Trophoblast cell (in vitro differentiated cells and primary cell): ENCODE data around the gene ILK.

ENCODE experiments used
- DNase-seq, 2 donors: peaks; one replicate each; pipeline ENCODE4 v3.0.0-alpha.2; 2016
- H2AFZ ChIP-seq: 2 replicates; pipeline ENCODE4 v1.6.1; 2013; ENCODE audit warnings: low read length, moderate library complexity, mild to moderate bottlenecking; ENCODE audit not compliant: insufficient read depth, poor library complexity
- H2AK5ac ChIP-seq: 2 replicates; pipeline ENCODE4 v1.6.1; 2013; ENCODE audit warnings: mild to moderate bottlenecking, low read length
- H2BK120ac ChIP-seq: 2 replicates; pipeline ENCODE4 v1.6.1; 2013; ENCODE audit warnings: low read length, mild to moderate bottlenecking, moderate library complexity; ENCODE audit not compliant: insufficient read depth, poor library complexity
- H2BK12ac ChIP-seq: 2 replicates; pipeline ENCODE4 v1.6.1; 2013; ENCODE audit warnings: mild to moderate bottlenecking, low read length, moderate library complexity
- H2BK5ac ChIP-seq: 2 replicates; pipeline ENCODE4 v1.6.1; 2013; ENCODE audit warnings: low read length, low read depth, moderate library complexity, mild to moderate bottlenecking; ENCODE audit not compliant: poor library complexity
- H3K14ac ChIP-seq: 2 replicates; pipeline ENCODE4 v1.6.1; 2013; ENCODE audit warnings: mild to moderate bottlenecking, low read length
- H3K18ac ChIP-seq: 2 replicates; pipeline ENCODE4 v1.6.1; 2013; ENCODE audit warnings: mild to moderate bottlenecking, low read length
- H3K23ac ChIP-seq: 2 replicates; pipeline ENCODE4 v1.6.1; 2013; ENCODE audit warnings: low read length
- H3K27ac ChIP-seq: 2 replicates; pipeline ENCODE4 v1.5.1; 2013; ENCODE audit warnings: low read depth, mild to moderate bottlenecking, inconsistent platforms, low read length, moderate library complexity
- H3K27me3 ChIP-seq: 2 replicates; pipeline ENCODE4 v1.6.1; 2013; ENCODE audit warnings: inconsistent platforms, mild to moderate bottlenecking, low read length, moderate library complexity; ENCODE audit not compliant: insufficient read depth
- H3K36me3 ChIP-seq, 2 experiments: 1 replicate in 1 of 2; 2 replicates in 1 of 2; pipeline ENCODE4 v1.6.1; 2013; ENCODE audit warnings: low read length in 2 of 2, mild to moderate bottlenecking in 2 of 2, moderate library complexity in 1 of 2; ENCODE audit not compliant: insufficient read depth in 2 of 2, control insufficient read depth in 1 of 2
- H3K4ac ChIP-seq: 2 replicates; pipeline ENCODE4 v1.6.1; 2013; ENCODE audit warnings: low read depth, mild to moderate bottlenecking, low read length, moderate library complexity
- H3K4me1 ChIP-seq, 2 experiments: 1 replicate in 1 of 2; 2 replicates in 1 of 2; pipeline ENCODE4 v1.6.1; 2013; ENCODE audit warnings: low read length in 2 of 2, mild to moderate bottlenecking in 2 of 2, moderate library complexity in 1 of 2; ENCODE audit not compliant: insufficient read depth in 2 of 2, control insufficient read depth in 1 of 2
- H3K4me2 ChIP-seq: 2 replicates; pipeline ENCODE4 v1.6.1; 2013; ENCODE audit warnings: inconsistent platforms, mild to moderate bottlenecking, low read length, moderate library complexity
- H3K4me3 ChIP-seq: 2 replicates; pipeline ENCODE4 v1.5.1; 2013; ENCODE audit warnings: mild to moderate bottlenecking, low read depth, low read length, inconsistent platforms
- H3K79me1 ChIP-seq: one replicate; pipeline ENCODE4 v1.6.1; 2013; ENCODE audit warnings: low read length
- H3K79me2 ChIP-seq: 2 replicates; pipeline ENCODE4 v1.6.1; 2013; ENCODE audit warnings: low read length, mild to moderate bottlenecking; ENCODE audit not compliant: control insufficient read depth, insufficient read depth, poor library complexity
- H3K9ac ChIP-seq: 2 replicates; pipeline ENCODE4 v1.6.1; 2013; ENCODE audit warnings: mild to moderate bottlenecking, low read length
- H3K9me3 ChIP-seq: 2 replicates; pipeline ENCODE4 v1.6.1; 2013; ENCODE audit warnings: low read depth, mild to moderate bottlenecking, control low read depth, inconsistent platforms, low read length; ENCODE audit not compliant: insufficient read depth
- H4K12ac ChIP-seq: 2 replicates; pipeline ENCODE4 v1.6.1; 2013; ENCODE audit warnings: low read depth, mild to moderate bottlenecking, low read length, moderate library complexity
- H4K8ac ChIP-seq: 2 replicates; pipeline ENCODE4 v1.6.1; 2013; ENCODE audit warnings: low read depth, mild to moderate bottlenecking, low read length, moderate library complexity
- H4K91ac ChIP-seq: one replicate; pipeline ENCODE4 v1.6.1; 2013; ENCODE audit warnings: low read depth, mild to moderate bottlenecking, low read length, moderate library complexity
- WGBS: extraction: QIAGEN DNeasy Blood & Tissue Kit; methylation state at CpG from one replicate; pipeline ENCODE4 v1.1.7; 2013; ENCODE audit warnings: missing lambda C conversion rate; ENCODE audit not compliant: insufficient read length, insufficient coverage; ENCODE audit errors: extremely low coverage; 5-methylcytosine and 5-hydroxymethylcytosine counted together

The ILK gene

DNA sequence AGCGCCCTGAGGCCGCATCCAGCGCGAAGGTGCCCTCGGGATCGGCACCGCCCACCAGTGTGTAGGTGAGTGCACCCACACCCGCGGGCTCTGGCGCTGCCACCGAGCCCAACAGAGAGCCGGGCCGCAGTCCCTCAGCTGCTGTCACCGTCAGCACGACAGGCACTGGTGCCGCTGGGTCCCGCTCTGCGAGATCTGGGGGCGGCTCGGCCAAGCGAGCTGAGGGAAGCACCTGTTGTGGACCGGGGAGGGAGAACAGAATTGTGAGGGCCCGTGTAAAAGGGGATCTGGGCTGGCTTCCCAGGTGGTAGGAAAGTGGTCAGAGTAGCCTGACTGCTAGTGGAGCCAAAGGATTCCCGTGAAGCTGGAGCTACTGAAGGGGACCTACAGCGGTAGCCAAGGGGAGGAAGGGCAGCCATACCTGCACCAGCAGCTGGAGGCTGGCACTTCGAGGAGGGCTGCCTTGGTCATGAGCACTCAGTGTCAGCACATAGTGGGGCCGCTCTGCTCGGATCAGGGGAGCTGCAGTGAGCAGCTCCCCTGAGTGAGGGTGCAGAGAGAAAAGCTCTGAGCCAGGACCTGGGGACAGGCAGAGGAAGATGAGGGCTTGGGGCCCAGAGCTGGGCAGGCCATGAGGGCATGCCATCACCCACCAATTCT lies 27.2 kb downstream of the ILK start:
- Histone ChIP-seq H3K4me2 (peak overlapping the region; percentile 73), H3K9ac (no peak overlapping the region), H3K4me3 (no peak overlapping the region), H3K79me2 (no peaks in the 10 kb centered on the region), H3K23ac (no peak overlapping the region), H2BK12ac (no peak overlapping the region), H2BK5ac (no peak overlapping the region), H3K14ac (no peak overlapping the region), H2BK120ac (no peak overlapping the region), H3K27ac (no peak overlapping the region), H2AK5ac (no peak overlapping the region), H4K12ac (no peak overlapping the region), H3K18ac (no peak overlapping the region), H3K79me1 (no peaks in the 10 kb centered on the region), H3K4me1 (peaks cover 6 to 16% of the 10 kb centered on the region in 2 experiments), H3K27me3 (peaks cover 29% of the 10 kb centered on the region), H3K9me3 (peaks cover 23% of the 10 kb centered on the region), H2AFZ (no peak overlapping the region), H4K8ac (no peak overlapping the region), H3K36me3 (peaks cover 2 to 3% of the 10 kb centered on the region in 2 experiments), H4K91ac (no peak overlapping the region), H3K4ac (no peak overlapping the region)
- no CpG with 5 or more reads among the region's 28 CpGs for WGBS
- DNase-seq, result no peak

DNA sequence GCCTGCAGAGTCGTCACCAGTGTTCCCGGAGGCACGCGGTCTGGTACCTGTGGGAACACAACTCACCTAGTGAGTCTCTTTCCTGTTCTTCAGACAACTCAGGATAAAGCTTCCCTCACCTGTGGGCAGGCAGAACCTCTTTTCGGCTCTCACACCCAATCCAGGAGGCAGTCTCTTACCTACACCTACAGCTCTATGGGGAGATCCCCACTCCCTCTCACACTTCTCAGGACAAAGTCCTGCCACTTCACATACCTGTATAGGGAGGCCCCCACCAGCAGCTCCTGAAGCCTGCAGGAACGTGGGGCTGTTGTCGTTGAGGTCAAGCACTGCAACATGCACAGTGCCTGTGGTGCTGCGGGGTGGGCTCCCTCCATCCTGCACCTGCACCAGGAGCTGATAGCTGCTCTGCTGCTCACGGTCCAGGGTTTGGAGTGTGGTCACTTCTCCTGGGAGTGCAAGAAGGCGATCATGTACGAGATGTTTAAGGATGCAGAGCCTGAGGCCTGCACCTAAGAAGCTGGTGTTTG lies 27.9 kb downstream of the ILK start:
- peaks cover 2 to 3% of the 10 kb centered on the region in 2 experiments for H3K36me3 ChIP-seq
- no peak overlapping the region for H3K4me2 ChIP-seq
- no CpG with 5 or more reads among the region's 11 CpGs for WGBS

DNA sequence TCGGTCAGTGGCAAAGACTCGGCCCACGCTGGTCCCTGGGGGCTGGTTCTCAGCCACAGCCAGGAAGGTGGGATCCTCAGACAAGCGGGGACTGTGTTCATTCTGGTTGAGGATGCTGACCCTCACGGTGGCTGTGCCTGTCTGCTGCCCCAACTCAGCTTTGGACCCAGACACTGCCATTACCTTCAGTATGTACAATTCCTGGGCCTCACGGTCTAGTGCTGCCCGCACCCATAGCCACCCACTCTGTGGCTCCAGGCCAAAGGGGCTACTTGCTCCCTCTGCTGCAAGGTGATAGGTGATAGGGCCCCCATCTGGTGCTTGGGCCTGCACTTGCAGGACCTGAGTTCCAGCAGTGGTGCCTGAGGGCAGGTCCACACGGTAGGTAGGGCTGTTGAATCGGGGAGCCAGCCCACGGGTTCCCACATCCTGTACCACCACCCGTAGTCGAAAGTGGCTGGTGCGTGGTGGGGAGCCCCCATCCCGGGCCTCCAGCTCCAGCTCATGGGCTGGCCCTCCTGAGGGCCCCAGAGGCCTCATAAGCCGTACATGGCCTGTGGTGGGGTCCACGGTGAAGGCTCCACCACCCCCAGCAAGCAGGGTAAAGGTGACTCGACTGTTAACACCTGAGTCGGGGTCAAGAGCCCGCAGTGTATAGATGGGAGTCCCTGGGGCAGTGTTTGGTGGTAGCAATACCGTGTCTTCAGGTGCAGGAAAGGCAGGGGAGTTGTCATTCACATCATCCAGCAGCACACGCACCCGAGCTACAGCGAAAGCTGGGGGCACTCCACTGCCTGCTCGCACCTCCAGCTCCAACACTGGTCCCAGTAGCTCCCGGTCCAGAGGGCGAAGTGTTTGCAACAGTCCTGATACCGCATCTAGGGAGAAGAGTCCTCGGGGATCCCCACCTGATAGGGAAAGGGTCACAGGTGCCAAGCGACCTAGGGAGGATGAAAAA lies 28.8 kb downstream of the ILK start:
- Histone ChIP-seq H3K4ac (no peak overlapping the region), H3K14ac (no peak overlapping the region), H4K12ac (no peak overlapping the region)

More for the DNA sequence above, 27.9 kb downstream of the ILK start:
- no peak for DNase-seq
- Histone ChIP-seq H3K27ac (no peak overlapping the region), H3K79me2 (no peaks in the 10 kb centered on the region), H3K9me3 (peaks cover 23% of the 10 kb centered on the region), H3K4me1 (peaks cover 6 to 16% of the 10 kb centered on the region in 2 experiments), H4K91ac (no peak overlapping the region), H2AFZ (no peak overlapping the region), H4K8ac (no peak overlapping the region), H3K27me3 (peaks cover 29% of the 10 kb centered on the region), H3K4ac (no peak overlapping the region), H3K79me1 (no peaks in the 10 kb centered on the region), H2BK12ac (no peak overlapping the region), H4K12ac (no peak overlapping the region), H3K4me3 (no peak overlapping the region), H2BK5ac (no peak overlapping the region), H3K23ac (no peak overlapping the region), H2AK5ac (no peak overlapping the region), H2BK120ac (no peak overlapping the region), H3K14ac (no peak overlapping the region), H3K18ac (no peak overlapping the region), H3K9ac (no peak overlapping the region)

More for the DNA sequence above, 28.8 kb downstream of the ILK start:
- Histone ChIP-seq H3K9me3 (peaks cover 18% of the 10 kb centered on the region), H3K9ac (no peak overlapping the region), H3K23ac (no peak overlapping the region), H4K91ac (no peak overlapping the region), H3K79me2 (no peaks in the 10 kb centered on the region), H4K8ac (no peak overlapping the region), H3K4me3 (no peak overlapping the region), H3K4me2 (no peak overlapping the region), H2AFZ (no peak overlapping the region), H3K4me1 (peaks cover 6 to 16% of the 10 kb centered on the region in 2 experiments), H3K18ac (no peak overlapping the region), H3K36me3 (peaks cover 2 to 3% of the 10 kb centered on the region in 2 experiments), H3K79me1 (no peaks in the 10 kb centered on the region), H2AK5ac (no peak overlapping the region), H3K27ac (no peak overlapping the region), H2BK5ac (no peak overlapping the region), H2BK12ac (no peak overlapping the region), H2BK120ac (no peak overlapping the region), H3K27me3 (peaks cover 29% of the 10 kb centered on the region)
- no CpG with 5 or more reads among the region's 29 CpGs for WGBS
- no peak for DNase-seq
